PC-9 (cell line): ENCODE results near the gene GUK1.

ENCODE experiments used
- CTCF ChIP-seq: fragments of 200-600 bp; sonication (generic); conservative IDR thresholded peaks from 2 replicates; pipeline ENCODE4 v1.6.1; 2017; ENCODE audit warnings: mixed run types, antibody characterized with exemption, mild to moderate bottlenecking, moderate library complexity
- EZH2 ChIP-seq: fragments of 200-600 bp; sonication (generic); IDR thresholded peaks from 2 replicates; pipeline ENCODE4 v1.8.0; 2017; ENCODE audit warnings: antibody characterized with exemption, low read depth

GRCh38 chr1:228144193-228144992, 4.3 kb downstream of the GUK1 start:
- TF ChIP-seq CTCF (no peak), EZH2 (no peak)
